Adrenal gland (tissue), 12 donors: ENCODE measurements around the gene FHIT. TPM values are rescaled to one million over a fixed set of nuclear protein-coding genes. Genes with fewer than 3 reads are reported as not detected.

Experiments
- DNase-seq, 7 donors: peaks; one replicate each; pipeline ENCODE4 v3.0.0-alpha.2; 2019 to 2020
- H3K27ac ChIP-seq, 5 donors: fragments of 200-600 bp; sonication (generic) in 4 of 5; 1 replicate in 3 of 5; 2 replicates in 2 of 5; pipeline versions ENCODE4 v1.5.1 to v1.8.0; 2016 to 2020; ENCODE audit warnings: mild to moderate bottlenecking in 1 of 5
- H3K27me3 ChIP-seq: fragments of 200-600 bp; 2 replicates; pipeline ENCODE4 v1.8.0; 2021
- H3K36me3 ChIP-seq, 2 donors: fragments of 200-600 bp; replicated peaks in 1 of 2; 1 replicate in 1 of 2; 2 replicates in 1 of 2; pipeline versions ENCODE4 v1.5.1 to v1.8.0; 2018 to 2022
- H3K4me1 ChIP-seq, 2 donors: fragments of 200-600 bp; replicated peaks in 1 of 2; 1 replicate in 1 of 2; 2 replicates in 1 of 2; pipeline versions ENCODE4 v1.5.1 to v1.8.0; 2018 to 2021
- H3K4me3 ChIP-seq, 4 donors: fragments of 200-600 bp; sonication (generic) in 3 of 4; one replicate each; pipeline ENCODE4 v1.5.1; 2016 to 2018
- H3K9me3 ChIP-seq, 3 donors: fragments of 200-600 bp; sonication (generic) in 1 of 3; replicated peaks in 1 of 3; 1 replicate in 2 of 3; 2 replicates in 1 of 3; pipeline versions ENCODE4 v1.5.1 to v1.8.0; 2016 to 2021
- POLR2A ChIP-seq, 2 donors: fragments of 450-650 bp; IDR thresholded peaks; one replicate each; pipeline ENCODE4 v1.6.1; 2017; ENCODE audit warnings: antibody characterized with exemption in 2 of 2, mild to moderate bottlenecking in 2 of 2, moderate library complexity in 1 of 2
- WGBS, 4 donors: extraction: QIAGEN DNeasy Blood & Tissue Kit in 2 of 4; methylation state at CpG; one replicate each; pipeline versions ENCODE4 v1.1.5 to v1.1.7; 2013 to 2017; 5-methylcytosine and 5-hydroxymethylcytosine counted together
- intact Hi-C, 2 donors: fragments of 100-400 bp; cut with DNase I; formaldehyde crosslinking; loops; one replicate each; pipeline versions ENCODE4 v1.14.1 to v1.15.0; 2022 to 2023
- polyA plus RNA-seq, 3 donors: library from polyadenylated mRNA; stranded (reverse); fragments of 200-250 nt in 2 of 3; fragments of 350-450 nt in 1 of 3; fragmentation: Illumina TruSeq in 1 of 3; extraction: RNeasy Lipid Tissue Mini Kit (QIAGEN cat#74804) in 1 of 3; gene quantifications; one replicate each; pipeline ENCODE4 v1.2.3, GENCODE V29; 2013 to 2014
- total RNA-seq, 9 donors: library from RNA; depleted of rRNA in 4 of 9; stranded (reverse); fragments of >200 nt in 4 of 9; fragments of 120-200 nt in 1 of 9; fragmentation: NEBNext Ultra II Directional in 1 of 9; extraction: Animal tissue kit (Norgen Biotek cat#: 25700) in 1 of 9; gene quantifications; one replicate each; pipeline versions ENCODE4 v1.1.0 to v1.2.4, GENCODE V29; 2013 to 2023
- TF ChIP-seq, protein P1 (sequence below), 6 experiments: fragments of 450-650 bp in 4 of 6; fragments of 200-600 bp in 2 of 6; sonication (generic) in 1 of 6; IDR thresholded peaks; 1 replicate in 5 of 6; 2 replicates in 1 of 6; pipeline versions ENCODE4 v1.5.1 to v1.8.0; 2016 to 2021; ENCODE audit warnings: antibody characterized with exemption in 6 of 6, mild to moderate bottlenecking in 2 of 6, moderate library complexity in 1 of 6
- donor health status: healthy with polysubstance abuse.
- donor health status: Bipolar disorder and iron deficiency.
- donor health status: DM: yes; HTN: yes; CAD: no.
- donor health status: DM: no; HTN: no; CAD: no.
- donor health status: DM: no; HTN: no; CAD: no.
- donor health status: DM: yes; HTN: yes; CAD: no.

The FHIT gene
- total and polyA plus RNA-seq, 12 donors = 14.1 to 43.9 (median 28.8) TPM

DNA sequence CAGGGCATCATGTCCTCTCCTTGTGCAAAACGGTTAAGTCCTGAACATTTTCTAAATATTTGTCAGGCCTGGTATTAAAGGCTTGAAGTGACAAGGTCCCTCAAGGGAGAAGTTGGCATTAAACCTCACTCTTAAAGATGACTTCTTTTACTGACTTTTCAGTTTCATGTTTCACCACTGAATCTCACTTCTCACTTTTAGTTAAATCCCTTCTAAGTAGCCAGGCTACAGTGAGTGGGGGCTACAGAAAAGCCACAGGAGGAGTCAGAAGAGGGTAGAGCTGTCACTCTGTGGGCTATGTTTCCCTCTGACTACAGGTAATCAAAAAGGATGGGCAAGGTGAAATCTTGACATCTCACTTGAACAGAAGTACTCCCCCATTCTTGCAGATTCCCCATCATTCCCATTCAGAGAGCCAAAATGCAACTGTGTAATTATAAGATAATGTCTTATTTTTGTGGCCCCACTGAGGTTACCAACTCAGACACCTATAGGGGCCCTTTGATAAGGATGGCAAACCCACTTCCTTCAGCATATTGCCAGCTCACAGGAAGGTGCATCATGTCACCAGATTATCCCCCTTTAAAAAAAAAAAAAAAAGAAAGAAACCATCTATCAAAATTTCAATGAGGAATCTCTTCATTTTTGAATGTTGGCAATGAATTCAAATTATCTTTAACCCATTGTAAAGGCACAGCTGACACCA is 1411.3 kb downstream of the FHIT start:
- DNase-seq = no peak
- 67 to 84% (median 72%) methylated on average over 1 of the region's 1 CpG for WGBS, 4 donors
- H3K27ac ChIP-seq = no peak overlapping the region
- no peaks in the 10 kb centered on the region for H3K36me3 ChIP-seq
- H3K4me1 ChIP-seq = no peaks in the 10 kb centered on the region
- intact Hi-C loops = no loop called here
- H3K4me3 ChIP-seq = no peak overlapping the region
- no peaks in the 10 kb centered on the region for H3K27me3 ChIP-seq
- H3K9me3 ChIP-seq = no peaks in the 10 kb centered on the region
- no peak for TF ChIP-seq POLR2A (IDR thresholded peaks at IDR 0.05)
- TF ChIP-seq, protein P1, sequence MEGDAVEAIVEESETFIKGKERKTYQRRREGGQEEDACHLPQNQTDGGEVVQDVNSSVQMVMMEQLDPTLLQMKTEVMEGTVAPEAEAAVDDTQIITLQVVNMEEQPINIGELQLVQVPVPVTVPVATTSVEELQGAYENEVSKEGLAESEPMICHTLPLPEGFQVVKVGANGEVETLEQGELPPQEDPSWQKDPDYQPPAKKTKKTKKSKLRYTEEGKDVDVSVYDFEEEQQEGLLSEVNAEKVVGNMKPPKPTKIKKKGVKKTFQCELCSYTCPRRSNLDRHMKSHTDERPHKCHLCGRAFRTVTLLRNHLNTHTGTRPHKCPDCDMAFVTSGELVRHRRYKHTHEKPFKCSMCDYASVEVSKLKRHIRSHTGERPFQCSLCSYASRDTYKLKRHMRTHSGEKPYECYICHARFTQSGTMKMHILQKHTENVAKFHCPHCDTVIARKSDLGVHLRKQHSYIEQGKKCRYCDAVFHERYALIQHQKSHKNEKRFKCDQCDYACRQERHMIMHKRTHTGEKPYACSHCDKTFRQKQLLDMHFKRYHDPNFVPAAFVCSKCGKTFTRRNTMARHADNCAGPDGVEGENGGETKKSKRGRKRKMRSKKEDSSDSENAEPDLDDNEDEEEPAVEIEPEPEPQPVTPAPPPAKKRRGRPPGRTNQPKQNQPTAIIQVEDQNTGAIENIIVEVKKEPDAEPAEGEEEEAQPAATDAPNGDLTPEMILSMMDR (IDR thresholded peaks at IDR 0.05) = no peak

- WGBS, 4 donors = 87 to 94% (median 90%) methylated on average over 3 of the region's 3 CpGs
- no peak for TF ChIP-seq POLR2A (IDR thresholded peaks at IDR 0.05)
- TF ChIP-seq, protein P1 (IDR thresholded peaks at IDR 0.05) = no peak
- Histone ChIP-seq H3K4me3 (no peak overlapping the region), H3K4me1 (no peaks in the 10 kb centered on the region), H3K9me3 (no peaks in the 10 kb centered on the region), H3K27ac (no peak overlapping the region), H3K27me3 (no peaks in the 10 kb centered on the region), H3K36me3 (no peaks in the 10 kb centered on the region)
- no peak for DNase-seq
- intact Hi-C loops = no loop called here
Observed at GRCh38 chr3:59839283-59839682, 1412.0 kb downstream of the FHIT start.

GRCh38 chr3:59836531-59836930 is 1414.7 kb downstream of the FHIT start:
- Histone ChIP-seq H3K4me1 (no peaks in the 10 kb centered on the region), H3K4me3 (no peak overlapping the region), H3K27me3 (no peaks in the 10 kb centered on the region), H3K27ac (no peak overlapping the region), H3K9me3 (no peaks in the 10 kb centered on the region), H3K36me3 (no peaks in the 10 kb centered on the region)
- intact Hi-C loops = no loop called here
- WGBS, 4 donors = 90 to 96% (median 93%) methylated on average over 3 of the region's 3 CpGs
- DNase-seq = no peak
- TF ChIP-seq, protein P1 (IDR thresholded peaks at IDR 0.05) = no peak
- no peak for TF ChIP-seq POLR2A (IDR thresholded peaks at IDR 0.05)

DNA sequence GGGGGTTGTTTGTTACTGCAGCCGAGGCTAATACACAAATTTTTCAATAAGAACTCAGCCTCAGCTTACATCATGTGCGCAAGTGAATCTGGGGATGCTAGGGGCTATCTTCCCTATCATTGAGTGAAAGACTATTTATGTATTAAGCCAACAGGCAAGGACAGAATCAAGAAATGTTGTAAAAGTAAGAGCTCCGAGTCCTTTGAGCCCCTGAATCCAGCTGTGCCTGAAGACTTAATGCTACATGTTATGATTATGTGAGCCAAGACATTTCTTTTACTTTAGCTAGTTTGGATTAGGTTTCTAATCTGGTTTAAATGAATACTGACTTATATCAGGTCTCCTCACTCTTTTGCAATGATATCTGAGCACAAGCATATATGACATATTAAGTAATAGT is 1418.5 kb downstream of the FHIT start:
- intact Hi-C loops = no loop called here
- H3K36me3 ChIP-seq = no peaks in the 10 kb centered on the region
- H3K9me3 ChIP-seq = no peaks in the 10 kb centered on the region
- no peak for TF ChIP-seq POLR2A (IDR thresholded peaks at IDR 0.05)
- TF ChIP-seq, protein P1 (IDR thresholded peaks at IDR 0.05) = no peak
- no peak overlapping the region for H3K27ac ChIP-seq
- WGBS, 4 donors = 73 to 94% (median 90%) methylated on average over 3 of the region's 3 CpGs
- DNase-seq = no peak
- H3K4me3 ChIP-seq = no peak overlapping the region
- no peaks in the 10 kb centered on the region for H3K4me1 ChIP-seq
- no peaks in the 10 kb centered on the region for H3K27me3 ChIP-seq
